ES-I3 (cell line): ENCODE data around the gene MICAL2.

ENCODE experiments used
- H3K36me3 ChIP-seq: 2 replicates; pipeline ENCODE4 v1.6.1; 2013; ENCODE audit warnings: mild to moderate bottlenecking, low read length, control low read depth, moderate library complexity; ENCODE audit not compliant: insufficient read depth
- H3K4me1 ChIP-seq: 2 replicates; pipeline ENCODE4 v1.6.1; 2013; ENCODE audit warnings: mild to moderate bottlenecking, control low read depth, low read length; ENCODE audit not compliant: insufficient read depth
- H3K9ac ChIP-seq: 2 replicates; pipeline ENCODE4 v1.6.1; 2013; ENCODE audit warnings: low read depth, mild to moderate bottlenecking, low read length, moderate library complexity
- H3K9me3 ChIP-seq: 2 replicates; pipeline ENCODE4 v1.6.1; 2013; ENCODE audit warnings: mild to moderate bottlenecking, low read length, moderate library complexity; ENCODE audit not compliant: control insufficient read depth, insufficient read depth

MICAL2 gene

GRCh38 chr11:12251666-12252560 is 141.5 kb downstream of the MICAL2 start:
- H3K4me1 ChIP-seq = peaks cover 7% of the 10 kb centered on the region
- no peak overlapping the region for H3K9ac ChIP-seq
- no peaks in the 10 kb centered on the region for H3K9me3 ChIP-seq
- no peaks in the 10 kb centered on the region for H3K36me3 ChIP-seq

GRCh38 chr11:12253843-12254281 is 143.5 kb downstream of the MICAL2 start:
- no peaks in the 10 kb centered on the region for H3K9me3 ChIP-seq
- peaks cover 3% of the 10 kb centered on the region for H3K4me1 ChIP-seq
- H3K36me3 ChIP-seq = no peaks in the 10 kb centered on the region
- no peak overlapping the region for H3K9ac ChIP-seq

DNA sequence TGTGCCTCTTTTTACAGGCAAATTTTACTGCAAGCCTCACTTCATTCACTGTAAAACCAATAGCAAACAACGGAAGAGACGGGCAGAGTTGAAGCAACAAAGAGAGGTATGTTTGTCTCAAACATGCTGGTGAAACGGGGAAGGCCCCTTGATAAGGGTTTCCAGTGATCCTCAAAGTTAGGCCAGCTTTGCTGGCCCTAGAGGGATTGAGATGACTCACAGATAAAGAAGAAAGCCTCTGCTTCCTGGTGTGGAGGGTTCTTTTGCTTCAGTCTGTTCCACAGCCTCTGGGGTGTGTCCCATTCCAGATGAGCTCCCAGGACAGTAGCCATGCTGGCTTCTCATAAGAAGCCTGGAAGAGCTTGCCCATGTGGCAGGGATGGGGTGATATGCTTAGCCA is 148.1 kb downstream of the MICAL2 start:
- Histone ChIP-seq H3K36me3 (no peaks in the 10 kb centered on the region), H3K9me3 (no peaks in the 10 kb centered on the region), H3K4me1 (no peaks in the 10 kb centered on the region), H3K9ac (no peak overlapping the region)

GRCh38 chr11:12259956-12260355 is 149.6 kb downstream of the MICAL2 start:
- Histone ChIP-seq H3K9me3 (no peaks in the 10 kb centered on the region), H3K9ac (no peak overlapping the region), H3K4me1 (no peaks in the 10 kb centered on the region), H3K36me3 (no peaks in the 10 kb centered on the region)

GRCh38 chr11:12260731-12261521 is 150.5 kb downstream of the MICAL2 start:
- Histone ChIP-seq H3K9me3 (no peaks in the 10 kb centered on the region), H3K36me3 (no peaks in the 10 kb centered on the region), H3K9ac (no peak overlapping the region), H3K4me1 (no peaks in the 10 kb centered on the region)

GRCh38 chr11:12261551-12261950 is 151.2 kb downstream of the MICAL2 start:
- Histone ChIP-seq H3K9me3 (no peaks in the 10 kb centered on the region), H3K4me1 (no peaks in the 10 kb centered on the region), H3K36me3 (no peaks in the 10 kb centered on the region), H3K9ac (no peak overlapping the region)

DNA sequence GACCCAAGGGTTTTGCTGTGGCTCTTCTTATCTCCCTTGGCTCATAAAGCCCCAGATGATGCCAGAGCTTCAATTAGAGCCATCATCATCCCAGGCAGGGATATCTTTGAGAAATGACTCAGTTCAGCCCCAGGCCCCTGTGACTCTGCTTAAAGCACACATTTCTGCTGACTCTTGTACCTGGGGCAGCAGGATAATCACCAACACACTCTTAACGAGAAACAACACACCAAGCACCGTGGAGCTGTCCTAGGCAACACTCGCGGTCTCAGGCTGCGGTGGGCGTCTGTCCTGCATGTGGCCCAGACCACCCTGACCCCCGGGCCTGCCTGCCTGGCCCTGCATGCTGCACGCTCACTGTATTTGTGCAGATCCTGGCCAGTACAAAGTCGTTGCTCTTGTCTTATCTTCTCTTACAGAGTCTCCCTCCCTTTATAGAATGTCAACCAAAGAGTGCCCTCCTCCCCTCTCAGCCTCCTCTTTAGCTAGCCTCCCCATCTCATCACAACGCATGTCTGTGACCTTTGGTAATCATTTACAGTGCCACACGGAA is 152.8 kb downstream of the MICAL2 start:
- H3K36me3 ChIP-seq = no peaks in the 10 kb centered on the region
- no peak overlapping the region for H3K9ac ChIP-seq
- H3K4me1 ChIP-seq = no peaks in the 10 kb centered on the region
- no peaks in the 10 kb centered on the region for H3K9me3 ChIP-seq

DNA sequence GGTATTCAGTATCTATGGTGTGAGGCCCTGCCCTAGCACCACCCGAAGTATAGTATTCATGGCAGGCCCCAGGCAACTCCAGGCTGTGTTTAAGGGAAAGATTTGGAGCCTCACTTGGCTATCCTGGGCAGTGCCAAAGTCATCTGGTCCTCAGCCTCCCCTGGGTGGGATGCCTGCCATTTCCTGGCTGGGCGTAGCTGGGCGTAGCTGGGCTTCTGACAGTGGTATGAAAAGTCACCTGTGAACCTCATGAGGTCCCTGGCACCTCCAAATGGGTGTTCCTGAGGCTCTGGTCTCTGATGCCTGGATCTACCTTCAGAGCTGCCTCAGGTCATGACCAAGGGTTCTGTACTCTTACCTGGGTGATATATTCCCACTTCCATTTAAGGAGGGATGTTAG is 154.0 kb downstream of the MICAL2 start:
- H3K4me1 ChIP-seq = no peaks in the 10 kb centered on the region
- no peaks in the 10 kb centered on the region for H3K9me3 ChIP-seq
- no peak overlapping the region for H3K9ac ChIP-seq
- H3K36me3 ChIP-seq = no peaks in the 10 kb centered on the region

- H3K4me1 ChIP-seq = no peaks in the 10 kb centered on the region
- H3K9me3 ChIP-seq = no peaks in the 10 kb centered on the region
- H3K36me3 ChIP-seq = no peaks in the 10 kb centered on the region
- H3K9ac ChIP-seq = no peak overlapping the region
These were observed 155.7 kb downstream of the MICAL2 start for GRCh38 chr11:12266132-12266531.

DNA sequence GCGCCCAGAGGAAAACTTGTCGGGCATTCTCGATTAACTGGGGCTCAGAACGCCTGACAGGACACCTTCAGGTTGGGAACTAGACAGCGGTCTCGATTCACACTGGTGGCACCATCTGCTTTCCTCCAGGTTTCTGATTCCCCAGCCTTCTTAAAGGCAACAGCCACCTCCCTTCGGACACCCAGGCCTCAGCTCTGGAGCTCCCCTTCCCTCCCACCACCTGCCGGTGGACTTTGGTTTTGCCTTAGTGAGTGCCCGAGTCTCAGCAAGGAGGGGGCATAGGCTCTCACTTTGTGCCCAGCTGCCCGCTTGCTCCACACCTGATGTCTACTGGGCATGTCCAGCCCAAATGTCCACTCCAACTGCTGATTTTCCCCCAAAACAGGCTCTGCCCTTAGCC is 156.6 kb downstream of the MICAL2 start:
- no peaks in the 10 kb centered on the region for H3K36me3 ChIP-seq
- no peak overlapping the region for H3K9ac ChIP-seq
- no peaks in the 10 kb centered on the region for H3K4me1 ChIP-seq
- no peaks in the 10 kb centered on the region for H3K9me3 ChIP-seq

- Histone ChIP-seq H3K9ac (no peak overlapping the region), H3K9me3 (no peaks in the 10 kb centered on the region), H3K4me1 (no peaks in the 10 kb centered on the region), H3K36me3 (no peaks in the 10 kb centered on the region)
These were observed 157.5 kb downstream of the MICAL2 start for GRCh38 chr11:12267921-12268320.

DNA sequence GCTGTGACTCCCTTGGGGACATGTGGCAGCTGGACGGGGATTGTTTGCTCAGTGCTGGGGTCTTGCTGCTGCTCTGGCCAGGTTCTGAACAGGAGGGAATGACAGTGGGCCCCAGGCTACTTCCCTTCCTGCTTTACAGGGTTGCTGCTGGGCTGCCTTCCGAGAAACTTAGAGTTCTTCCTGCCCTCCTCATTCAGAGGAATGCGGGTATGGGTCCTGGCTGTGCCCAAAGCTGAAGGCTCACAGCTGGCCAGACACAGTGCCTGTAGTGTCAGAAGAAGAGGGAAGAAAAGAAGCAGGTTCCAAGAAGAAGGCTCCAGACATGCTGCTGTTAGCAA is 158.7 kb downstream of the MICAL2 start:
- H3K4me1 ChIP-seq = no peaks in the 10 kb centered on the region
- H3K9ac ChIP-seq = no peak overlapping the region
- no peaks in the 10 kb centered on the region for H3K36me3 ChIP-seq
- H3K9me3 ChIP-seq = no peaks in the 10 kb centered on the region

DNA sequence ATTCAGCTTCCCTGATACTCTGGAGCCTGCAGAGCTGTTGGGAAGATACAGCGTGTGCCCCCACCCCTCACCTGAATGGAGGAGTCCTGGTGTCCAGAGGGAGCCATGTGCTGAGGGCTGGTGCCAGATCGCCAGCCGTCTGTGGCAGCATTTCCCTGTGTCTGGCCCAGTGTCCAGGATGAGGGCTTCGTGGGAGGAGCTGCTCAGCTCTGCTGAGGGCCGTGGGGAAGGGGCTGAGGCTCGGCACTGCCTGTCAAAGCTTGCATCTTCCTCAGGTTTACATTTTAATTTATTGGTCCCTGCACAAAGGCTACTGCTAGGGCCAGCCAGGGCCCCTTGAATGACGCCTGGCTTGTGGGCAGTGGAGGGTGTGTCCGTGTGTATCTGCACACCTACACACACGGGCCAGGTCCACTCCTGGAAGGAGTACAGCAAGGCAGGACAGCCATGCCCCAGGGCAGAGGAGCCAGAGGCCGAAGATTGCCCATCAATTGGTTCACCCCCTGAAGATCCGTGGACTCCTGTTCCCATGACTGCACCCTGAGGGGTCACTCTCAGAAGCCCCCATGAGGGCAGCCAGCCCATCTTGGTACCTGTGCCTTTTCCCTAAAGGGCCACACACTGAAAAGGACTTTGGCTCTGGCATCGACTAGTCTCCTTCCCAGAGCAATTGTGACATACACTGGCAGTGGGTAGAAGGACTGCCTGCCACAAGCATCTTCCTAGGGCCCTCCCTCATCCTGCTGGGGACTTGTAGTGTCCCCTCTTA is 159.2 kb downstream of the MICAL2 start:
- no peaks in the 10 kb centered on the region; the same call in 1 of the 2 replicates for H3K4me1 ChIP-seq
- no peak overlapping the region for H3K9ac ChIP-seq
- H3K36me3 ChIP-seq = no peaks in the 10 kb centered on the region
- no peaks in the 10 kb centered on the region for H3K9me3 ChIP-seq

- Histone ChIP-seq H3K36me3 (no peaks in the 10 kb centered on the region), H3K9me3 (no peaks in the 10 kb centered on the region), H3K9ac (no peak overlapping the region), H3K4me1 (no peaks in the 10 kb centered on the region; the same call in 1 of the 2 replicates)
These were observed 159.9 kb downstream of the MICAL2 start for GRCh38 chr11:12270215-12270797.
